ENCODE measurements around the gene CELF2.

DNA sequence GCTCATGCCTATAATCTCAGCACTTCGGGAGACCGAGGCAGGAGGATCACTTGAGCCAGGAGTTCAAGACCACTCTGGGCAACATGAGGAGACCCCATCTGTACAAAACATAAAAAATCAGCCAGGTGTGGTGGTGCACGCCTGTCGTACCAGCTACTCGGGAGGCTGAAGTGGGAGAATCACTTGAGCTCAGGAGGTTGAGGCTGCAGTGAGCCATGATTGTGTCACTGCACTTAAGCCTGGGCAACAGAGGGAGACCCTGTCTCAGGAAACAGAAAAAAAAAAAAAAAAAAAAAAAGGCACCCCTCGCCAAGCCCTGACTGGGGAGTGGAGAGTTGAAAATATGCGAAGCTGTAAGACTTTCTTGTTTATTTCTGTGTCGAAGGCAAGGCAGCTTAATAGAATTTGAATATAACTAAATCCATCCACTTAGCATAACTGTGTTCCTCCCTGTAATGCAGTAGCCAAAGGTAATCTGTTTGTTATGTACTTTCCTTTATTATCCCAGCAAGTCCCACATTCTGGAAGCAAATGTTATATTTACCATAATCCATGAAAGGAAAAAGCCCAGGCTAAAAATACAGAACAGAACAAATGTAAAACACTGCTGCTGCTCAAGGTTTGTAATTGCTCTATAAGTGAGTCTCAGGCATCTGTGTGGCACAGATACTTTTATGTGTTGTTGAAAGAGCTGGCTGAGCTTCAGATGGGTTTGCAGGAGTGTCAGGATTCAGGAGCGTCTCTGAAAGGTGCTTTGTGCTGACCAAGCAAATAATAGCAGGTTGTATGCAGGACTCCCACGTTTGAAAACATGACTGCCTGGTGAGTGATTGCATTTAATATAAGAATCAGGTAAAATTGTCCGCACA is 127.2 kb downstream of the CELF2 start:
- TF ChIP-seq, protein P1, sequence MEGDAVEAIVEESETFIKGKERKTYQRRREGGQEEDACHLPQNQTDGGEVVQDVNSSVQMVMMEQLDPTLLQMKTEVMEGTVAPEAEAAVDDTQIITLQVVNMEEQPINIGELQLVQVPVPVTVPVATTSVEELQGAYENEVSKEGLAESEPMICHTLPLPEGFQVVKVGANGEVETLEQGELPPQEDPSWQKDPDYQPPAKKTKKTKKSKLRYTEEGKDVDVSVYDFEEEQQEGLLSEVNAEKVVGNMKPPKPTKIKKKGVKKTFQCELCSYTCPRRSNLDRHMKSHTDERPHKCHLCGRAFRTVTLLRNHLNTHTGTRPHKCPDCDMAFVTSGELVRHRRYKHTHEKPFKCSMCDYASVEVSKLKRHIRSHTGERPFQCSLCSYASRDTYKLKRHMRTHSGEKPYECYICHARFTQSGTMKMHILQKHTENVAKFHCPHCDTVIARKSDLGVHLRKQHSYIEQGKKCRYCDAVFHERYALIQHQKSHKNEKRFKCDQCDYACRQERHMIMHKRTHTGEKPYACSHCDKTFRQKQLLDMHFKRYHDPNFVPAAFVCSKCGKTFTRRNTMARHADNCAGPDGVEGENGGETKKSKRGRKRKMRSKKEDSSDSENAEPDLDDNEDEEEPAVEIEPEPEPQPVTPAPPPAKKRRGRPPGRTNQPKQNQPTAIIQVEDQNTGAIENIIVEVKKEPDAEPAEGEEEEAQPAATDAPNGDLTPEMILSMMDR (IDR thresholded peaks at IDR 0.05; ENCODE audit: poor library complexity) = no peak
- TF ChIP-seq EZH2 (IDR thresholded peaks at IDR 0.05; ENCODE audit: borderline replicate concordance) = no peak

All from hepatocyte (in vitro differentiated cells).